PFSK-1 (cell line): ENCODE data around the gene KNOP1.

ENCODE experiments used
- FOXP2 ChIP-seq: optimal IDR thresholded peaks from 2 replicates; pipeline ENCODE3; 2011; ENCODE audit warnings: borderline replicate concordance, control low read depth, inconsistent platforms; ENCODE audit not compliant: insufficient read depth; ENCODE audit errors: extremely low read length, extremely low read depth
- POLR2AphosphoS5 ChIP-seq: IDR thresholded peaks from 2 replicates; pipeline ENCODE4 v1.6.1; 2012; ENCODE audit warnings: low read depth, mild to moderate bottlenecking, control low read depth, low read length, moderate library complexity
- REST ChIP-seq, 2 experiments: IDR thresholded peaks; 2 replicates each; pipeline versions ENCODE4 v1.6.1 to v1.8.0; 2011 to 2012; ENCODE audit warnings: low read depth in 2 of 2, low read length in 2 of 2, control low read depth in 1 of 2, inconsistent platforms in 1 of 2, mild to moderate bottlenecking in 1 of 2, moderate library complexity in 1 of 2; ENCODE audit not compliant: insufficient read depth in 1 of 2
- SIN3A ChIP-seq: IDR thresholded peaks from 2 replicates; pipeline ENCODE4 v1.6.1; 2012; ENCODE audit warnings: mild to moderate bottlenecking, low read length, moderate library complexity, borderline replicate concordance; ENCODE audit not compliant: insufficient read depth

GRCh38 chr16:19748389-19749168, 30.6 kb upstream of the KNOP1 start:
- TF ChIP-seq REST (IDR thresholded peaks at IDR 0.05; ENCODE audit: insufficient read depth in 1 of 2, low read depth in 2 of 2, low read length in 2 of 2) (no peak), SIN3A (no peak), POLR2AphosphoS5 (no peak), FOXP2 (no peak)
